Adrenal gland (tissue), 12 donors: ENCODE results near the gene CASP1. TPM values are rescaled to one million over a fixed set of nuclear protein-coding genes. Genes with fewer than 3 reads are reported as not detected.

ENCODE experiments used
- DNase-seq, 7 donors: peaks; one replicate each; pipeline ENCODE4 v3.0.0-alpha.2; 2019 to 2020
- H3K27ac ChIP-seq, 5 donors: fragments of 200-600 bp; sonication (generic) in 4 of 5; 1 replicate in 3 of 5; 2 replicates in 2 of 5; pipeline versions ENCODE4 v1.5.1 to v1.8.0; 2016 to 2020; ENCODE audit warnings: mild to moderate bottlenecking in 1 of 5
- H3K27me3 ChIP-seq: fragments of 200-600 bp; 2 replicates; pipeline ENCODE4 v1.8.0; 2021
- H3K36me3 ChIP-seq, 2 donors: fragments of 200-600 bp; replicated peaks in 1 of 2; 1 replicate in 1 of 2; 2 replicates in 1 of 2; pipeline versions ENCODE4 v1.5.1 to v1.8.0; 2018 to 2022
- H3K4me1 ChIP-seq, 2 donors: fragments of 200-600 bp; replicated peaks in 1 of 2; 1 replicate in 1 of 2; 2 replicates in 1 of 2; pipeline versions ENCODE4 v1.5.1 to v1.8.0; 2018 to 2021
- H3K4me3 ChIP-seq, 4 donors: fragments of 200-600 bp; sonication (generic) in 3 of 4; one replicate each; pipeline ENCODE4 v1.5.1; 2016 to 2018
- H3K9me3 ChIP-seq, 3 donors: fragments of 200-600 bp; sonication (generic) in 1 of 3; replicated peaks in 1 of 3; 1 replicate in 2 of 3; 2 replicates in 1 of 3; pipeline versions ENCODE4 v1.5.1 to v1.8.0; 2016 to 2021
- POLR2A ChIP-seq, 2 donors: fragments of 450-650 bp; IDR thresholded peaks; one replicate each; pipeline ENCODE4 v1.6.1; 2017; ENCODE audit warnings: antibody characterized with exemption in 2 of 2, mild to moderate bottlenecking in 2 of 2, moderate library complexity in 1 of 2
- WGBS, 4 donors: extraction: QIAGEN DNeasy Blood & Tissue Kit in 2 of 4; methylation state at CpG; one replicate each; pipeline versions ENCODE4 v1.1.5 to v1.1.7; 2013 to 2017; 5-methylcytosine and 5-hydroxymethylcytosine counted together
- intact Hi-C, 2 donors: fragments of 100-400 bp; cut with DNase I; formaldehyde crosslinking; loops; one replicate each; pipeline versions ENCODE4 v1.14.1 to v1.15.0; 2022 to 2023
- polyA plus RNA-seq, 3 donors: library from polyadenylated mRNA; stranded (reverse); fragments of 200-250 nt in 2 of 3; fragments of 350-450 nt in 1 of 3; fragmentation: Illumina TruSeq in 1 of 3; extraction: RNeasy Lipid Tissue Mini Kit (QIAGEN cat#74804) in 1 of 3; gene quantifications; one replicate each; pipeline ENCODE4 v1.2.3, GENCODE V29; 2013 to 2014
- total RNA-seq, 9 donors: library from RNA; depleted of rRNA in 4 of 9; stranded (reverse); fragments of >200 nt in 4 of 9; fragments of 120-200 nt in 1 of 9; fragmentation: NEBNext Ultra II Directional in 1 of 9; extraction: Animal tissue kit (Norgen Biotek cat#: 25700) in 1 of 9; gene quantifications; one replicate each; pipeline versions ENCODE4 v1.1.0 to v1.2.4, GENCODE V29; 2013 to 2023
- TF ChIP-seq, protein P1 (sequence below), 6 experiments: fragments of 450-650 bp in 4 of 6; fragments of 200-600 bp in 2 of 6; sonication (generic) in 1 of 6; IDR thresholded peaks; 1 replicate in 5 of 6; 2 replicates in 1 of 6; pipeline versions ENCODE4 v1.5.1 to v1.8.0; 2016 to 2021; ENCODE audit warnings: antibody characterized with exemption in 6 of 6, mild to moderate bottlenecking in 2 of 6, moderate library complexity in 1 of 6
- donor health status: healthy with polysubstance abuse.
- donor health status: Bipolar disorder and iron deficiency.
- donor health status: DM: yes; HTN: yes; CAD: no.
- donor health status: DM: no; HTN: no; CAD: no.
- donor health status: DM: no; HTN: no; CAD: no.
- donor health status: DM: yes; HTN: yes; CAD: no.

Gene CASP1
- total and polyA plus RNA-seq, 12 donors: 6.1 to 31.4 (median 16.7) TPM

DNA sequence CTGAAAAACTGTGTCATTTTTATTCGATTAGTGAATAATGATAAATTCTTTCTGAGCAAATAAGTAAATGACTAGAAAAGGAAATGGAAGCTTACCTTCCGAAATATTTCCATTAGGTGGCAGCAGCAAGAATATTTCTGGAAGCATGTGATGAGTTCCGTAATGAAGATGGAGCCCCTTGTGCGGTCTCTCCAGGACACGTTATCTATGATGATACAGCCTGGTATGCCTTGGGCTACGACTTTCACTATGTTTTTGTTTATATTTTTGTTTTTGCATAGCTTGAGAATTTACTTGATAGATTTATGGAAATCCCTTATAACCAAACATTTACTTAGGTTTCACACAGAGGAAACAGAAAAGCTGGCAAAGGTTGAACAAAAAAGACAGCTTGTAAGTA is 37.7 kb downstream of the CASP1 start:
- whole genome bisulfite sequencing, 4 donors: 62 to 74% (median 67%) methylated on average over 6 of the region's 6 CpGs
- H3K4me3 ChIP-seq: no peak overlapping the region
- TF ChIP-seq, protein P1, sequence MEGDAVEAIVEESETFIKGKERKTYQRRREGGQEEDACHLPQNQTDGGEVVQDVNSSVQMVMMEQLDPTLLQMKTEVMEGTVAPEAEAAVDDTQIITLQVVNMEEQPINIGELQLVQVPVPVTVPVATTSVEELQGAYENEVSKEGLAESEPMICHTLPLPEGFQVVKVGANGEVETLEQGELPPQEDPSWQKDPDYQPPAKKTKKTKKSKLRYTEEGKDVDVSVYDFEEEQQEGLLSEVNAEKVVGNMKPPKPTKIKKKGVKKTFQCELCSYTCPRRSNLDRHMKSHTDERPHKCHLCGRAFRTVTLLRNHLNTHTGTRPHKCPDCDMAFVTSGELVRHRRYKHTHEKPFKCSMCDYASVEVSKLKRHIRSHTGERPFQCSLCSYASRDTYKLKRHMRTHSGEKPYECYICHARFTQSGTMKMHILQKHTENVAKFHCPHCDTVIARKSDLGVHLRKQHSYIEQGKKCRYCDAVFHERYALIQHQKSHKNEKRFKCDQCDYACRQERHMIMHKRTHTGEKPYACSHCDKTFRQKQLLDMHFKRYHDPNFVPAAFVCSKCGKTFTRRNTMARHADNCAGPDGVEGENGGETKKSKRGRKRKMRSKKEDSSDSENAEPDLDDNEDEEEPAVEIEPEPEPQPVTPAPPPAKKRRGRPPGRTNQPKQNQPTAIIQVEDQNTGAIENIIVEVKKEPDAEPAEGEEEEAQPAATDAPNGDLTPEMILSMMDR (IDR thresholded peaks at IDR 0.05): no peak
- no peak for TF ChIP-seq POLR2A (IDR thresholded peaks at IDR 0.05)

GRCh38 chr11:104995001-104995408 is 39.9 kb downstream of the CASP1 start:
- Histone ChIP-seq H3K4me3 (no peak overlapping the region), H3K9me3 (no peaks in the 10 kb centered on the region), H3K4me1 (no peaks in the 10 kb centered on the region), H3K27ac (no peak overlapping the region), H3K36me3 (no peaks in the 10 kb centered on the region), H3K27me3 (no peaks in the 10 kb centered on the region)
- intact Hi-C loops: no loop called here
- DNase-seq: no peak
- WGBS, 4 donors: 38 to 67% (median 57%) methylated on average over 2 of the region's 2 CpGs
- TF ChIP-seq POLR2A (IDR thresholded peaks at IDR 0.05): no peak
- TF ChIP-seq, protein P1 (IDR thresholded peaks at IDR 0.05): no peak

More for the DNA sequence above, 37.7 kb downstream of the CASP1 start:
- Histone ChIP-seq H3K9me3 (no peaks in the 10 kb centered on the region), H3K27me3 (no peaks in the 10 kb centered on the region), H3K27ac (no peak overlapping the region), H3K4me1 (no peaks in the 10 kb centered on the region), H3K36me3 (no peaks in the 10 kb centered on the region)
- DNase-seq: no peak
- intact Hi-C loops: no loop called here

DNA sequence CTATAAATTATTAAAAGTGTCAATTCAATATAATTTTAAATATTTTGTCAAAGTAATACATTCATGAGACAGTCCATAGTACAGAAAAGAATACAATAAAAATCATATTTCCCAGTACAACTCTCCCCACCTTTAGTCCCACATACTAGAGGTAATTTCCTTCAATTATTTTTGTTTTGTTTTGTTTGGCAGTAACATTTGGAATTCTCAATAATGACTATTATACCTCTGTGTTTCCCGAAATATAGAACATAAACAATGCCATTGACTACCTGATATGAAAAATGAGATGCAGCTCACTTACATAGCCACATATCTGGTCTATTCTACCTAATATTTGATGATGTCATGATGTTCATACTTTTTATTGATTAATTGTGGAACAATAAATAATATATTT is 42.2 kb downstream of the CASP1 start:
- no peak for DNase-seq
- 38 to 60% (median 58%) methylated on average over 1 of the region's 1 CpG for WGBS, 4 donors
- H3K27me3 ChIP-seq: no peaks in the 10 kb centered on the region
- H3K9me3 ChIP-seq: no peaks in the 10 kb centered on the region
- no peaks in the 10 kb centered on the region for H3K36me3 ChIP-seq
- TF ChIP-seq, protein P1 (IDR thresholded peaks at IDR 0.05): no peak
- no peak for TF ChIP-seq POLR2A (IDR thresholded peaks at IDR 0.05)
- no peaks in the 10 kb centered on the region for H3K4me1 ChIP-seq
- intact Hi-C loops: no loop called here
- no peak overlapping the region for H3K4me3 ChIP-seq
- H3K27ac ChIP-seq: no peak overlapping the region

- H3K4me1 ChIP-seq: no peaks in the 10 kb centered on the region
- no peak overlapping the region for H3K4me3 ChIP-seq
- H3K36me3 ChIP-seq: no peaks in the 10 kb centered on the region
- no peaks in the 10 kb centered on the region for H3K9me3 ChIP-seq
- H3K27ac ChIP-seq: no peak overlapping the region
- intact Hi-C loops: no loop called here
- no peaks in the 10 kb centered on the region for H3K27me3 ChIP-seq
- TF ChIP-seq, protein P1 (IDR thresholded peaks at IDR 0.05): no peak
- TF ChIP-seq POLR2A (IDR thresholded peaks at IDR 0.05): no peak
- no peak for DNase-seq
- 76 to 79% (median 78%) methylated on average over 4 of the region's 4 CpGs for WGBS, 4 donors
Measured at GRCh38 chr11:104991994-104992393, 43.0 kb downstream of the CASP1 start.
